Mesodermal cell (in vitro differentiated cells): Measurements from ENCODE around the gene H2AZ2.
"Not testable (repeated sequence)": the region's sequence is repeated elsewhere in the genome, so short reads cannot be mapped to it uniquely, and the experiment has no call there.

ENCODE experiments used
- H3K27ac ChIP-seq: 2 replicates; pipeline ENCODE4 v1.7.0; 2013; ENCODE audit warnings: mild to moderate bottlenecking, low read depth, low read length, moderate library complexity; ENCODE audit not compliant: severe bottlenecking
- H3K36me3 ChIP-seq: 2 replicates; pipeline ENCODE4 v1.7.1; 2013; ENCODE audit warnings: mild to moderate bottlenecking, low read length, moderate library complexity; ENCODE audit not compliant: control insufficient read depth, insufficient read depth
- H3K4me1 ChIP-seq: one replicate; pipeline ENCODE4 v1.7.1; 2013; ENCODE audit warnings: mild to moderate bottlenecking, low read length; ENCODE audit not compliant: insufficient read depth, control insufficient read depth, poor library complexity, severe bottlenecking
- H3K4me3 ChIP-seq: 2 replicates; pipeline ENCODE4 v1.7.0; 2013; ENCODE audit warnings: low read length, control low read depth, mild to moderate bottlenecking; ENCODE audit not compliant: insufficient read depth, poor library complexity, severe bottlenecking; ENCODE audit errors: extremely low read depth
- H3K9me3 ChIP-seq: 2 replicates; pipeline ENCODE4 v1.7.1; 2013; ENCODE audit warnings: mild to moderate bottlenecking, low read length, moderate library complexity; ENCODE audit not compliant: control insufficient read depth
- WGBS, 2 experiments: methylation state at CpG; one replicate each; pipeline ENCODE4 v1.1.5; 2013; ENCODE audit warnings: missing lambda C conversion rate in 2 of 2; ENCODE audit not compliant: insufficient coverage in 2 of 2; 5-methylcytosine and 5-hydroxymethylcytosine counted together

The H2AZ2 gene

DNA sequence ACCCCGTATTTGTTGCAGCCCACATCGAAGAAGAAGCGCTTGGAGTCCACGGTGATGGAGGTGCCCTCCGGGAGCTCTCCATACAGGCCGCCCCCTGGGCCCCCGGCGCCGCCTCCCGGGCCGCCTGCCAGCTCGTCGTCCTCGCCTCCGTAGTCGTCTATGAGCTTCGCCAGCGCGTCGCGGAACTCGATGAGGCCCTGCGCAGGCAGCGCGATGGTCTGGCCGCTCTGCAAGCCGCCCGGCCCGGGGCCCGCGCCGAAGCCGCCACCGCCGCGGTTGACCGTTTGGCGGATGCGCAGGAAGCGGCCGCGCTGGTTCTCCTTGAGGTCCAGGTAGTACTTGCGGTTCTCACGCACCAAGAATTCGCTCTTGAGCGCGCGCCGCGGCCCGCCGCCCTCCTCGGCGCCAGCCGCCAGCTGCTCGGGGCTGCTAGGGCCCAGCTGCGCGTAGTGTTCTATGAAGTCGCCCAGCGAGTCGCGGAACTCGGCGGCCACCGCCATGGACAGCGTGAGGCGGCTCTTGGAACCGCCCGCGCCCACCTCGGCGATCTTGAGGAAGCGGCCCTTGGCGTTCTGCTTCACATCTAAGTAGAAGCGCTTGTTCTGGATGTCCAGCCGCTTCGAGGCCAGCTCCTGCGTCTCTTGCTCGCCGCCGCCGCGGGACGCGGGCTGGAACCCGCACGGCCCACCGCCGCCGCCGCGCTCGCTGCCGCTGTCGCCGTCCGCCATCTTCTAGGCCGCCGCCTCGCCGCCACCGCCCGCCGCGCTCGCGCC is 36.9 kb upstream of the H2AZ2 start:
- WGBS, 2 experiments, result 0% methylated on average over 63 to 99 of the region's 107 CpGs
- Histone ChIP-seq H3K27ac (peak overlapping the region; percentile 79), H3K9me3 (no peaks in the 10 kb centered on the region), H3K4me1 (peaks cover 17% of the 10 kb centered on the region), H3K36me3 (peaks cover 36% of the 10 kb centered on the region), H3K4me3 (peak overlapping the region; percentile 83)

DNA sequence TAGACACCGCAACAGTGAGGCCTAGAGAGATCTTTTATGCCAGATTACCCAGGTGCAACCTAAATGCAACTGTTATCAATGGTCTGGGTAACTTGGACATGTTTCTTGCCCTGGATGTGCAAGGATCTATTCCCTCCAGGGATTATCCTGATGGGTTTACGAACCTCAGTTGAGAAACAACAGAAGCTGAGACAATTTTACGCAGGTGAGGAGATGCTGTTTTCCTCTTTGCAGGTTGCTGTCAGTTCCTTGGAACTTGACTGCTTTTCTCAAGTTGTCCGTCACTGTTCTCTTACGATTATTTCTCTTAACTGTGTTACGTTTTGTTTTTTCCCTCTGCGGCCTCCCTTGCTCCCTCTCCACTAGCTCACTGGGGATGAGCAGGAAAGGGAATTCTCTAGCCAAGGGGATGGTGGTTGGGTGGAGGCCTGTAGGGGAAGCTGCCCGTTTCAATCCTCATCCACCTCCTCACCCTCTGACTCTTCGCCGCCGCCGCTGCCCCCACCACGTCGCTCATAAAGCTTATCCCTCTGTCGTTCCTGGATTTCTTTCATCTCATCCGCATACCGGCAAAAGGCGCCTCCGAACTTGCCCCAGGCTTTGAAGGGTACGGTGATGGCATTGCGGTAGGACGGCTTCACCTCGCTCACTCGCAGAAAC is 36.2 kb upstream of the H2AZ2 start:
- Histone ChIP-seq H3K9me3 (no peaks in the 10 kb centered on the region), H3K4me3 (peak overlapping the region; percentile 83), H3K27ac (peak overlapping the region; percentile 79), H3K4me1 (peaks cover 17% of the 10 kb centered on the region), H3K36me3 (peaks cover 40% of the 10 kb centered on the region)
- 23 to 29% methylated on average over 14 to 20 of the region's 24 CpGs for WGBS, 2 experiments

DNA sequence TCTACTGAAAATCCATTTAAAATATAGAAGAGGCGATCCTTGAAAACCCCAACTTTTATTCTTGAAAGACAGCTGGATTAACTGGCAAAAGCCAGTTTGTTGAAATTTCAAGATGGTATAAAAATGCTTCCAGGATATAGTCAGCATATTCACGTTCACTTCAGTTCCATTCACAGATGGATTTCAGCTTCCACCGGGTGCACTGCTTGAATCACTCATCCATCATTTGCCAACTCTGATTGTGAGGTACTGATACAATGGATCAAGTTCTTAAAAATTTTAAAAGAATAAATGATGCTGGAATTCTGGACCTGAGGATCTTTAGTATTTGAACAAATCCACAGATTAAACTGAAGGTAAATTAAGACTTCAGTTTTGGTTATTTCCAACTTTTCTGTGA is 35.0 kb upstream of the H2AZ2 start:
- H3K4me1 ChIP-seq, result peaks cover 17% of the 10 kb centered on the region
- peaks cover 42% of the 10 kb centered on the region for H3K36me3 ChIP-seq
- 80% methylated on average over 1 of the region's 3 CpGs; no CpG with 5 or more reads in 1 of the 2 experiments for WGBS, 2 experiments
- peak overlapping the region; percentile 83 for H3K4me3 ChIP-seq
- H3K9me3 ChIP-seq, result no peaks in the 10 kb centered on the region
- no peak overlapping the region for H3K27ac ChIP-seq

DNA sequence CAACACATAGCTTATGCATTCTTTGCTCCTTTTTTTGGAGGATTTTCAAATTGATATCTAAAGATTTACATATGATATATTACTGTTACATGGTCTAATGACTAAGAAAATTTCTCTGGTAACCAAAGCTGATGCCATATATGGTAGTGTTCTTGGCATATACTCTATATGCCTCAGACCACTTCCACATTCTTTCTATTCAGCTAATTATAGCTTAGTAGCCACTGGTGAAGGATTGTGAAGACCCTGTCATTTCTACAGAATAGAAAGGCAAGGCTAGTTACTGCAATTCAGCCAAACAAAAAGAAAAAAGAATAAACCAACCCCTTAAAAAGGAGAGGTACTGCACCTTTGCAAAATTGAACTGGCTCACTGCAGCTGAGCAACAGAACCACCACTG is 33.7 kb upstream of the H2AZ2 start:
- peaks cover 17% of the 10 kb centered on the region for H3K4me1 ChIP-seq
- peak overlapping the region; percentile 83 for H3K4me3 ChIP-seq
- no peaks in the 10 kb centered on the region for H3K9me3 ChIP-seq
- peaks cover 47% of the 10 kb centered on the region for H3K36me3 ChIP-seq
- peak overlapping the region; percentile 17 for H3K27ac ChIP-seq

DNA sequence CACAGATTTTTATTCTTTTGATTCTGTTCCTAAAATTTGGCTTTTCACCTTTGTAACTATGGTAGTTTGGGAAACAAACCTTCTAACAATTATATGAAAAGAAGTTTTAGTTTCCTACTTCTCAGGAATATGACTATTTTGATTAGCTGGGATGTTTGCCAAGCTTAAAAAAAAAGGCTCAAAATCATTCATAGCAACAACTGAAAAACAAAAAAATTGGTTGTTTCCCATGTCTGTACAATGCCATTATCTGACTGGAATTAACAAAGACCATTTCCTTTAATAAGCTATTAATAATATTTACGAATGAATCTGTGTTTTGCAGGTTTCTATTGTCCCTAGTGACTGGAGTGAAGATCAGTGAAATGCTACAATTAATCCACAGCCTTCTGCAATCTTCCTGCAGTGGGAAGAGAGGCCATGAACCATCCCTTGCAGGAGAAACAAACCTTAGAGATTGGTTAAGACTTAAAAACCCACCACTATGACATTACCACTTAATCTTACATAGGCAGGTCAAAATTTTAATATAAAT is 33.2 kb upstream of the H2AZ2 start:
- no CpG with 5 or more reads among the region's 1 CpG for WGBS, 2 experiments
- peaks cover 47% of the 10 kb centered on the region for H3K36me3 ChIP-seq
- H3K9me3 ChIP-seq, result no peaks in the 10 kb centered on the region
- H3K4me3 ChIP-seq, result peak overlapping the region; percentile 83
- no peak overlapping the region for H3K27ac ChIP-seq
- peaks cover 17% of the 10 kb centered on the region for H3K4me1 ChIP-seq

DNA sequence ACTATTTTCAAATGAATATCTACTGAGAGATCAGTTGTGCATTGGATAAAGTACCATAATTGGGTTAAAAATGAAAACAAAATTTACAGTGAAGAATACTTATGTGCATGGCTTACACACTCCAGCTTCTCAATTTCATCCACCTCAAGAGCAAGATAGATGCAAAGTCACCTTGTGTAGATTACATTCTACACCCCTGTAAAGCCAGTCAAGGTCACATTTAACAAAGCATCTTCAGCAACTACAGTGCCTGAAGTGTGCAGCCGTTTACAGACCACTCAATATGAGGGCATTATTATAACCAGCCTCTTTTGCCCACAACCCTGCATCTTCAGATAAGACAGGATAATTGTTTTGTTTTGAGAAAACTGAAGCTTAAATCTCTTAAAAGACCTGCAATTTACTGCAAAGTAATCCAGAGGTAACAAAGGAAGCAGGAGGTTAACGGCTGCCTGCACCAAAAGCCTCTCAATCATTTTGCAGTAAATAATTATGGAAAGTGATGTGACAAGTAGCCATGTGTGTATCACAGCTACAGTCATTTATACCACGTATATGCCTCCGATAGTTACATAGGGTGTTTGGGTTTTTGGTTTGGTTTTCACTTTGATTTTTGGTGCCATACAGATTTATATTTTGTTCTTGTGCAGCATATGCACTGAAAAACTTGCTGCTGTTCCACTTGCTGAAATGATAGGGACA is 32.6 kb upstream of the H2AZ2 start:
- no peak overlapping the region for H3K4me3 ChIP-seq
- H3K27ac ChIP-seq, result no peak overlapping the region
- 100% methylated on average over 3 of the region's 4 CpGs; no CpG with 5 or more reads in 1 of the 2 experiments for WGBS, 2 experiments
- H3K36me3 ChIP-seq, result peaks cover 47% of the 10 kb centered on the region
- H3K9me3 ChIP-seq, result no peaks in the 10 kb centered on the region
- H3K4me1 ChIP-seq, result peaks cover 17% of the 10 kb centered on the region

DNA sequence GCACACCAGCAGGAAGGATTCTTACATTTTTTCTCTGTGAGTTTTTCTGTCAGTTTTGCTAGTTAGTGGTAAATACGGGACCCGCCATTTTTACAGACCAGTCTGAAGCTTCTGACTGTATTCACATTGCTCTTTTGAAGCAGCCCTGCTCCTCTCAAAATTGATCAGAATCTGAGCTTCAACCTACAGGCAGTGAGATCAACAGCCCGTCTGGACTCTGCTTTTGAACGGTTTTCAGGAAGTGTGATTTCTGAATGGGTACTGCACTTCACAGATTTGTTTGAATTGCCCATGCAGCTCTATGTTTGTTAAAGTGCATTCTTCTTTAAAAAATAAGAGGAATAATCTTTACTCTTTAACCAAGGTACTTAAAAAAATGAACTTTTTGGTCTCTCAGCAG is 28.5 kb upstream of the H2AZ2 start:
- no peak overlapping the region for H3K27ac ChIP-seq
- 60 to 88% methylated on average over 1 to 3 of the region's 4 CpGs for WGBS, 2 experiments
- H3K36me3 ChIP-seq, result peaks cover 24% of the 10 kb centered on the region
- H3K4me3 ChIP-seq, result no peak overlapping the region
- H3K4me1 ChIP-seq, result no peaks in the 10 kb centered on the region
- peaks cover 4% of the 10 kb centered on the region for H3K9me3 ChIP-seq

DNA sequence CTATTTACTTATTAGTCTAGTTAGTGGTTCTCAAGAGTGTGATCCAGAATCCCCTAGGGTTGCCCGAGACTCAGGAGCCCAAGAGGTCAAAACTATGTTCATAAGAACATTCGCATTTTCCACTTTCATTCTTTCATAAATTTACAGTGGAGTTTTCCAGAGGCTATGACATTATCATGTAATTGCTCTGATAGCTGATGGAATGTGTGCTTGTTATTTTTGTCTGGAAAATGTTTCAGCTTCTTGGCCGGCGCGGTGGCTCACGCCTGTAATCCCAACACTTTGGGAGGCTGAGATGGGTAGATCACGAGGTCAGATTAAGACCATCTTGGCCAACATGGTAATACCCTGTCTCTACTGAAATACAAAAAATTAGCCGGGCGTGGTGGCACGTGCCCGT is 27.4 kb upstream of the H2AZ2 start:
- H3K9me3 ChIP-seq, result peaks cover 4% of the 10 kb centered on the region
- peaks cover 15% of the 10 kb centered on the region for H3K36me3 ChIP-seq
- H3K4me1 ChIP-seq, result no peaks in the 10 kb centered on the region
- H3K27ac ChIP-seq, result no peak overlapping the region
- no peak overlapping the region for H3K4me3 ChIP-seq
- WGBS, 2 experiments, result 94 to 99% methylated on average over 9 of the region's 11 CpGs

DNA sequence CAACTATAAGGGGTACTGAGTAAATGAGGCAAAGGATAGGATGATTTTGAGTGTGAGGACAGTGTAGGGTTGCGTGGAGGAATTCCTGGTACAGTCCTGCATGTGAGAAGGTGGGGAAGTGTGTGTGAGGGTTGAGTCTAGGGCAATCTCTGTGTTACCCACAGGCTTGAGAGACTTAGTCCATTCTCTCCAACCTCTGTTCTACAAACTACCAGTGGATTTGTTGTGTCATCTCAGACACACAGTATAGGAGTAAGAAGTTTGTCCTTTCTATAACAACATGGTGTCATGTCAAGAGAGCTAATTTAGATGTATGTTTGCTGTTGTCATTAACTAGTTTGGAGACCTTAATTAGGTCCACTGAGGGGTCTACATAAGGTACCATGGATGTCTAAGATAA is 24.9 kb upstream of the H2AZ2 start:
- Histone ChIP-seq H3K36me3 (peaks cover 4% of the 10 kb centered on the region), H3K27ac (no peak overlapping the region), H3K4me3 (no peak overlapping the region), H3K9me3 (peaks cover 4% of the 10 kb centered on the region), H3K4me1 (no peaks in the 10 kb centered on the region)
- WGBS, 2 experiments, result no CpG with 5 or more reads among the region's 1 CpG

DNA sequence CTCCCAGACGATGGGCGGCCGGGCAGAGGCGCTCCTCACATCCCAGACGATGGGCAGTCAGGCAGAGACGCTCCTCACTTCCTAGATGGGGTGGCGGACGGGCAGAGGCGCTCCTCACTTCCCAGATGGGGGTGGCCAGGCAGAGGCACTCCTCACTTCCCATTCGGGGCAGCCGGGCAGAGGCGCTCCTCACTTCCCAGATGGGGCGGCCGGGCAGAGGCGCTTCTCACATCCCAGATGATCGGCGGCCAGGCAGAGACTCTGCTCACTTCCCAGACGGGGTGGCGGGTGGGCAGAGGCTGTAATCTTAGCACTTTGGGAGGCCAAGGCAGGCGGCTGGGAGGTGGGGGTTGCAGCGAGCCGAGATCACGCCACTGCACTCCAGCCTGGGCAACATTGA is 24.0 kb upstream of the H2AZ2 start:
- 95% methylated on average over 14 to 17 of the region's 23 CpGs for WGBS, 2 experiments
- not testable (repeated sequence) for H3K27ac ChIP-seq, H3K9me3 ChIP-seq, H3K36me3 ChIP-seq, H3K4me1 ChIP-seq, H3K4me3 ChIP-seq
